Mammary microvascular endothelial cell (primary cell): ENCODE results near the gene SLF1. TPM values are rescaled to one million over a fixed set of nuclear protein-coding genes. Genes with fewer than 3 reads are reported as not detected.

Experiments used
- total RNA-seq: library from RNA; depleted of rRNA; stranded (reverse); fragments of >200 nt; gene quantifications from 2 replicates; pipeline ENCODE4 v1.2.3, GENCODE V29; 2015

Gene SLF1
- total RNA-seq, result 3.6 and 7.2 TPM in 2 replicates

DNA sequence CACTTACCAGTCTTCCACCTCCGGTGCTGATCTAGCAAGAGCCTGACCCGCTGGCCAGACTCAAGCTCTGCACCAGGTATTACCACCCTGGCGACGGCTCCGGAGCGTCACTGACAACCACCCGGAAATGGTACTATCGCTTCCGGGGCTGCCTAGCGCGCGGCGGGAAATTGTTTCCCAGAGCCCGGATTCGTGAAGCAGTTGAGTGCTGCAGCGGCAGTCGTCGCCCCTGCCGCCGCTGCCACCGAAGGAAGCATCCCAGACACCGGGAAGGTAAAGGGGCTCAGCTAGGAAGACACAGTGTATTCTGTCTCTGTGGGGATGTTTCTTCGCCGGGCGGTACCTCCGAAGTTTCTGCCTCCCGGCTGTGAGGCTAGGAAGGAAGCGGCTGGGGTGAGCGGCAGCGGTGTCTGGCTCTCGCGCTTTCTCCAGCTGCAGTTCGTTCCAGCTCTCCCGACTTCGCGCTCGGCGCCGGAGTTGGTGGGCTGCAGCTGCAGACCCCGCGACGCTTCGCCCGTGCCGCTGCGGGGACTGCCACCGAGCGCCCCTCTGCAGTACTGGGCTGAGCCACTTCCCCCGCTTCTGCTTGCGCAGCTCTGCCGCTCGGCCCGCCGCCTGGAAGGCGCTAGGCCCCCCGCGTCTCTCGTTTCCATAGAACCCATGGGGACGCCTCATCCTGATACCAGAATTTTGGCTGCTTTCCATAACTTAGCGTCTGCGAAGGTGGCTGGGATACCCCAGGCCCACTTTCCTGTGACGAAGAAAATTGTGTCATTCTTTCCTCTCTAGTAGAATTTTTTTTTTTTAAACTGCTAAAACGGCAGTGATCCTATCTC, at the start of gene SLF1, which contains the start of gene KIAA0825:
SLF1 (plus strand) TSS at position 177 of the 836 bp plus-strand sequence. CDS start 10,142 bp downstream, outside the sequence.
KIAA0825 (minus strand) TSS at position 112 of the 836 bp plus-strand sequence. CDS start 81,478 bp downstream, outside the sequence.

Other genes with a start within 250 kb of the SLF1 start
- gene KIAA0825, start 65 bp upstream of the SLF1 start, total RNA-seq, result 0.74 and 2.5 TPM in 2 replicates